DND-41 (cell line): ENCODE measurements around the gene SNTG2.

Experiments used
- EZH2 ChIP-seq: IDR thresholded peaks from 3 replicates; pipeline ENCODE4 v1.6.1; 2012; ENCODE audit warnings: borderline replicate concordance, low read depth, mild to moderate bottlenecking, moderate library complexity, low read length, inconsistent platforms; ENCODE audit not compliant: severe bottlenecking
- TF ChIP-seq, protein P1 (sequence below): IDR thresholded peaks from 2 replicates; pipeline ENCODE4 v1.5.1; 2012; ENCODE audit warnings: borderline replicate concordance, low read length, moderate library complexity, mild to moderate bottlenecking; ENCODE audit not compliant: poor library complexity, severe bottlenecking; ENCODE audit errors: extremely low read depth

DNA sequence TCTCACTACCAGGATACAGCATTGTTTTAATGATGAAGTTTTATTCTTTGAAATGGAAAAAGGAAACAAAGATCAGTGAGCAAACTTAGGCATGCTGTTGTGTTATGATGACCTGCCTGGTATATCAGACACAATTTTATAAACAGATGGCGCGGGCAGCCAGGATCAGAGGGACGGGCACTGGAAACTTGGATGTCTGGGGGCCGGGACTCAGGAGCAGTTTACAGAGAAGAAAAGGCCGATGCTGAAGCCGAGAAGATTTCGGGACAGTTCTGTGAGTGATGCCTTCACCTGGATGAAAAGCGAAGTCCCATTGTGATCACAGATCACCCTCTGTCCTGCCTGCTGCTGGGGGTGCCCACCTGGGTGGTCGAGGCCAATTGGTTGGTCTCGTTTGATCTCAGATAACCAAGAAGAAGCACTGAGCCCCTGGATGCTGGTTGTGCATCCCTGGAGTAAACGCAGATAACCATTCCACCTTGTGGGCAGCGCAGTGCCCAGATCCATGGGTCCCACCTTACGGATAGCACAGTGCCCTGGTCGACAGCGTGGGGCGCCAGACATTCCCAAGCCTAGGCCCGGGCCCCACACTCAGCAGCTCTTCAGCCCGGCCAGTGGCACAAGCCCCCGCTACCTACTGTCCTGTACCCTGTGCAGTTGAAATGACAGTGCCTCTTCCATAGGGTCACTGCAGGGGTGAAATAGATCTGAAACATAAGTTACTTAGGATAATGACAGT is 279.7 kb downstream of the SNTG2 start:
- TF ChIP-seq, protein P1, sequence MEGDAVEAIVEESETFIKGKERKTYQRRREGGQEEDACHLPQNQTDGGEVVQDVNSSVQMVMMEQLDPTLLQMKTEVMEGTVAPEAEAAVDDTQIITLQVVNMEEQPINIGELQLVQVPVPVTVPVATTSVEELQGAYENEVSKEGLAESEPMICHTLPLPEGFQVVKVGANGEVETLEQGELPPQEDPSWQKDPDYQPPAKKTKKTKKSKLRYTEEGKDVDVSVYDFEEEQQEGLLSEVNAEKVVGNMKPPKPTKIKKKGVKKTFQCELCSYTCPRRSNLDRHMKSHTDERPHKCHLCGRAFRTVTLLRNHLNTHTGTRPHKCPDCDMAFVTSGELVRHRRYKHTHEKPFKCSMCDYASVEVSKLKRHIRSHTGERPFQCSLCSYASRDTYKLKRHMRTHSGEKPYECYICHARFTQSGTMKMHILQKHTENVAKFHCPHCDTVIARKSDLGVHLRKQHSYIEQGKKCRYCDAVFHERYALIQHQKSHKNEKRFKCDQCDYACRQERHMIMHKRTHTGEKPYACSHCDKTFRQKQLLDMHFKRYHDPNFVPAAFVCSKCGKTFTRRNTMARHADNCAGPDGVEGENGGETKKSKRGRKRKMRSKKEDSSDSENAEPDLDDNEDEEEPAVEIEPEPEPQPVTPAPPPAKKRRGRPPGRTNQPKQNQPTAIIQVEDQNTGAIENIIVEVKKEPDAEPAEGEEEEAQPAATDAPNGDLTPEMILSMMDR, result no peak
- TF ChIP-seq EZH2, result no peak
